HG02970 (cell line): ENCODE measurements around the gene MCC.

Experiments used
- ATAC-seq: cut with Tn5 transposase; IDR thresholded peaks from one replicate; pipeline ENCODE4 v1.9.1; 2021; ENCODE audit warnings: mild to moderate bottlenecking, moderate library complexity, moderate number of reproducible peaks; ENCODE audit not compliant: unreplicated experiment, low FRiP score

Gene MCC

DNA sequence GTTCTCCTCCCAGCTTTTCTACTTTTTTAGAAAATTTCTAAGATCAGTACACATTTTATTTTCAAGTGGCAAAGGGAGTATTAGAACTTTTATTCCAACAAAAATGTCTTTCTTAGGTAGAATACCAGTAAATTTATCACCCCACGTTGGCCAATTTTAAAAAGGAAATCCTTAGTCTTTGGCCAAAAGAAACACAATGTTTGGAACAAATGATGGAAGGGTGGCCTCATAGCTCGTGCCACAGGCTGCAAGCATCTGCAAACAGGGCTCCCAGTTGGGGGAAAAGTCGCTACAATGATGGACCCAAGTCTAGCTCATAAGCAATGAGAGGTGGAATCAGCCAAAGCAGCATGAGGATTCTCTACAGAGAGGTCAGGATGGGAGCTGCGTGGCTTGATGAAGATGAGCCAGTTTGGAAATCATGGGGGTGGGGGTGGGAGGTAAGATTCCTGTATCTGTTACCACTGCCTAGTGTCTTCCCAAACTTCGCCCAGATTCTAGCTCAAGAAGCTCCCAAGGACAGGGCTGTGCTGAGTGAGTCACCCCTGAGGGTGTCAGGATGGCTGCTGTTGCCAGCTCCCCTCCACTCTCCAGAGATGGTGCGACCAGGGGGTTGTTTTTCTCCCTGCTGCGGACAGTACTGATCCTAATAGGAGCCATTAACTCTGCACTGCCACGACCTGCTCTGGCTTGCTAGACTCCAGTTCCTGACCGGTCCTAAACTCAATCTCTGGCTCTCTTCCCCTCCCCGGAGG lies 436.0 kb downstream of the MCC start:
- no peak for ATAC-seq

DNA sequence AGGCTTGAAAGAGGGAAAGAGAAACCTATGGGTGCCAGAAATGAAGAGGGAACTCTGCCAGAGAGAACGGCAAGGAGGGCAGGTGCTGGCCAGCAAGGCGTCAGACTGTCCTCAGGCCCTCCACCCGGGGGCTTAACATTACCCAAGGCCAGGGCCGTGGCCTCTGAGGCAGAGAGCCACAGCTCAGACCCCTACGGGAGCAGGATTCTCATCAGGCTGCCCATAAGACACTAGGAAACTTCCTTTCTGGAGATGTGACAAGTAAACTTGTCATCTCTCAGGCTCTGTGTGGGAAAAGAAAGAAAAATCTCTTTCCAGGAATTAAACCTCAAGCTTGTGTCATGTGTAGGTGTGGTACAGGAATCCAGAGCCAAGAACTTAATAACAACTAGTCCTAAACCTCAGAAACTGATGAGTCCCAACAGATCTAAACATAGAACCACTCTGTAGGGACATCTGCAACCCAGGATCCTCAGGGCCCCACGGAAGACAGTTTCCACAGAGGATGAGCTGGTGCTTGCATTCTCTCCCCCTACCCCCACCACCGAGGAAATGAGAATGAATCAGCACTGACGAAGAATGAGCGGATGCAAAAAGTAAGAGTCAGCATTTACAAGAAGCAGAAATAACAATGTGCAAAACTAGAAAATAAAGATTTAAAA lies 437.4 kb downstream of the MCC start:
- ATAC-seq, result no peak

DNA sequence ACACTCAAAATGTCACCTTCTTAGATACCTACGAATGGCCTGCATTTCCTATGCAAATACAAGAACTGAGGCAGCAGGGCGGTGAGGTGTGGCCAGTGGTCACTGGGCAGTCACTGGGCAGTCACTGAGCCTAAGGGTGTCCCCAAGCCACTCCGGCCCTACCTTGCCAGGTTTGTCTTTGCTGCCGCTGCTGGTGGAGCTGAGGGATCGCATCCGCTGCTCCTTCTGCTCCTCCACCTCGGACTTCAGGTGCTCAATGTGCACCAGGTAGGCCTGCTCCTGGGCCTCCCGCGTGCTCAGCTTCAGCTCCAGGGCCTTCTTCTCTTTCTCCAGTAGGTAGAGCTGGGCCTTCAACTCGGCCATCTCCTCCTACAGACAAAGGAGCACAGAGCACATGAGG lies 439.3 kb downstream of the MCC start:
- ATAC-seq, result no peak

DNA sequence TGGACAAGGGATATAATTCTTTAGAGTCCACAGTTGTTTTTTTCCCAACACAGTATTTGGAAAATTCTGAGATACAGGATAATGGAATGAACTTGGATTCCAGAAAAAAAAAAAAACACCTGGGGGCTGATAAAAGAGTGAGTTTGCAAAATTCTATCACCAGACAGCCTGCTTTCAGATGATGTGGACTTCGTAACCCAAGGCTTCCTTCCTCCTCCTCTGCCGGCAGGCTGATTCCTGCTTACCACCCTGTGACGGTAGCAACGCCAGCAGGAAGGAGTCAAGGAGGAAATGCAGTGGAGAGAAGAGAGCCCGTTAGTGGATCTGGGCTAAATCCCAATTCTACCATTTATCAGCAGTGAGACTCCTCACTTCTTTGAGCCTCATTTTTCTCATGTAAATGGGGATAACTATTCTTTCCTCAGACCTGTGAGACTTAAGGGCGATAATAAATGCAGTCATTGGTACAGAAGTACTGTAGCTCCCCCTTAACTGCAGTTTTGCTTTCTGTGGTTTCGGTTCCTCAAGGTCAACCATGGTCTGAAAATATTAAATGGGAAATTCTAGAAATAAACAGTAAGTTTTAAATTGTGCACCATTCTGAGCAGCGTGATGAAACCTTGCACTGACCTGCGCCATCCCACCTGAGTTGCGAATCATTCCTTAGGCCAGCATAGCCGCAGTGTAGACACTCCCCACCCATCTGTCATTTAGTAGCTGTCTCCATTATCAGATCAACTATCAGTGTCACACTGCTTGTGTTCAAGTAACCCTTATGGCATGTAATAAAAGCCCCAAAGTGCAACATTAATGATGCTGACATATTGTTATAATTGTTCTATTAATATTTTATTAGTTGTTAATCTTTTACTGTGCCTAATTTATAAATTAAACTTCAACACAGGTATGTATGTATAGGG lies 440.3 kb downstream of the MCC start:
- ATAC-seq, result peak; percentile 50

DNA sequence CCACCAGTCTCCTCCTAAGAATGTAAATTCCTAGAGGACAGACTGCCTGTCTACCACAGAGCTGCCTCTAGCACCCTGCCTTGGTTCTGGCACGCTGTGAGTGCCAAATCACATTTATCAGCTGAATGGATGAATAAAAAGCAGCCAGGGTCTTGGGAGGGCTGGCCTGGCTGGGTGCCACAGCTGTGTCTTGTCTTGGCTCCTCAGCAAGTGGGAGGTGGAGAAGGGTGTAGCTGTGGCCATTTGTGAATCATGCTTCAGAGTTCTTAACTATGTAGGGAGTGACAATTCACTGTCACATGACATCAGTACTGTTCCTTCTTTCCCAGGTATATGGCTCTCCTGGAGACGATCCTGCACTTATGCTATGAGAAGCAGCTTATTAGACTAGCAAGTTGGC lies 441.0 kb downstream of the MCC start:
- ATAC-seq, result no peak

DNA sequence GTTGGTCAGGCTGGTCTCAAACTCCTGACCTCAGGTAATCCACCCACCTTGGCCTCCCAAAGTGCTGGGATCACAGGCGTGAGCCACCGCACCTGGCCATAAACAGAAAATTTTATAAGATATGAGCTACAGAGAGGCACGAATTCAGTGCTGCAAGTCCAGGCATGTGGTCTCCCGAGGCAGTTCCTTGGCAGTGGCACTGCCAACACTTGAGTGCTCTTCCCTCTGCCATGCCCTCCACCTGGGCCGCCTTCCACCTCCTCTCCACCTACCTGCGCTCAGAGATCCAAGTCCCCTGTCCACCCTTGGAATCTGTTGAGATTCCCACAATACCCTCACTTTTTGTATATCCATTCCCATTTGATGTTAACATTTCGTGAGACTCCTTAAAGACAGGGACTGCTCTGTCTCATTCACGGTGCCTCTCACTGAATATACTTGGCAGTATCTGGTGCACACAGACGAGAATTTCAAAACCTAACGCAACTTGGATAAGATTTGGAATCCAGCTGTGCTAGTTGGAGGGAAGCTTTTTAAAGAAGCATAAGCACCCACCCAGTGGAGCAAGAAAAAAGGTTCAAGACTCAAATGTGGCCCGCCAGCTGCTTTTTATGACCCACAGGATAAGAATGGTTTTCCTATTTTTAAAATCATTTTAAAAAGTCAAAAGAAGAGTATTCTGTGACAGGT lies 443.3 kb downstream of the MCC start:
- ATAC-seq, result no peak

DNA sequence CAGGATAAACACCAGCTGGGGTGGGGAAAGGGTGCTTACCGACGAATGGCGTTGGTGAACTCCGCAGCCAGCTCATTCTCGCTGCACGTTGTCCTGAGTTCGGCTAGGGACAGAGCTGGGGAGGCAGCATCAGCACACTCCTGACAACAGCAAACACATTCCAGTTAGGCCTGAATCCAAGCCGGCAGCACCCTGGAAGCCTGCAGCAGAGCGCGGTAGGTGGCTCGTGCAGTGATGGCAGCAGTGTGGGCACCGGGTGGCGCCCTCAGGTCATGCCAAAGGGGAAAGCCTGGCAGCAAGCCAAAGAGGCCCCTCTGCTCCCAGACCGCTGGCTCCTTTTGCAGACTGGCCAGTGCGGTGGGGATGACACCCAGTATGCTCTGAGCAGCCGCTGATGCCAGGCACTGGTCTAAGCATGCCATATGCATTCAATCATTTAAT lies 444.7 kb downstream of the MCC start:
- ATAC-seq, result no peak

DNA sequence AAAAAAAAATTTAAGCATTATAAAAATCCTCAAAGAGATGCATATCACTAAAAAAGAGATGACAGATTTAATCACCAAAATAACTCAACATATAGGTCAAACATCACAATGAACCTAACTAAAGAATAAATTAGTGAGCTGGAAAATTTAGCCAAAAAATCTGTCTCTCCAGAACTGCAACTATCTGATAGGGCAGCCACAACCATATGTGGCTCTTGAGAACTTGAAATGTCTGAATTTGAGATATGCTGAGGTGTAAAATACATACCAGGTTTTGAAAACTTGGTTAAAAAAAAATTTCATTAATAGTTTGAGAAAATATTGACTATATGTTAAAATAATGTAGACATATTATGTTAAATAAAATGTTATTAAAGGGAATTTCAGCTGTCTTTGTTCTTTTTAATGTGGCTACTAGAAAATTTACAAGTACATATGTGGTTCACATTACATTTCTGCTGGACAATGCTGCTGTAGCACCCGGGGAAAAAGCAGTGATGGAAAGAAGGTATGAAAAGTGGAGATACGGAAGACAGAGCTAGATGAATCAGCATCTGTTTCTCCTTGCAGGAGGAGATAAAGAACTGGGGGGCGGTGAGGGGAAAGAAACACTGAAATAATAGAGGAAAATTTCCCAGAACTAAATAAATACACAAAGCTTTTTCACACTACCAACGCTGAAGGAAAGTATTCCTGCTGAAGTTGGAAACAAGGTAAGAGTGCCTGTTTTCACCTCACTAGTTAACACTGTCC lies 445.6 kb downstream of the MCC start:
- ATAC-seq, result no peak

DNA sequence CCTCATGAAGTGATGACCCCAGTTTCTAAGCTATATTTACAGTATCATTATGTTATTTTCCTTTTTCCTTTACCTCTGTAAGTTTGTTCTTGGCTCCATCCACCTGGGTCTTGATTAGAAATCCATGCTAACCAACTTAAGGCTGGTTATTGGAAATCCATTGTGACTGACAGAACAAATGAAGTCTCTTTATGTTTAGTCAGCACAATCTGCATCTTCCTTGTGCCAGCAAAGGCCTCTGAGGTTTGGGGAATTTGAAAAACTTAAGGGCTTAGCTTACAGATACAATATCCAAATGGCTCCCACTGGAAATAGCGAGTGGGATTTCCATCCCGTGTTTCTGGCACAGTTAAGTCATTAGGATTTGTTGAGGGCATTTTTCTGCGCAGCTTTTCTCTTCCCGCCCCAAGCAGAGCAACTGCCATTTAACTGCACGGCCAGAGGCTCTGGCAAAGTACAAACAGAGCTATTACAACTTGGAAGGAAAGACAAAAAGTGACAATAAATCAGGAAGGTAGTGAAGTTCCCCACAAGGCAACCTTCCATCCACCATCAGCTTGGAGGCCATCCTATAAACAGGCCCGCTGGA lies 447.5 kb downstream of the MCC start:
- ATAC-seq, result no peak

DNA sequence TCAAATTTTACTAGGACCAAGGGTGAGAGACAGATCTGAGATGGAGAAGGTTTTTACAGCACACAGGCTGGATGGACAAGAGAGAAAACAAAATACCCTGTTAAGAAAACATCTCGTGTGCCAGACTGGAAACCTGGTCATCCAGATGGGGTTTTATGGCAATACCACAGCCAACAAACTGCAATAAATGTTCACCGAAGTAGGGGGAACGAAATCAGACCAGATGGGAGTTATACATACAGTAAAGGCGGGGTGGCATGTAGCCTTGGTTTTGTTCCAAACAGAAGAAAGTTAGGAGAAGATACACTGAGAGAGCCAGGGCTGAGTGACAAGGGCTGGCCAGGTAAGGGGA lies 448.3 kb downstream of the MCC start:
- ATAC-seq, result no peak

DNA sequence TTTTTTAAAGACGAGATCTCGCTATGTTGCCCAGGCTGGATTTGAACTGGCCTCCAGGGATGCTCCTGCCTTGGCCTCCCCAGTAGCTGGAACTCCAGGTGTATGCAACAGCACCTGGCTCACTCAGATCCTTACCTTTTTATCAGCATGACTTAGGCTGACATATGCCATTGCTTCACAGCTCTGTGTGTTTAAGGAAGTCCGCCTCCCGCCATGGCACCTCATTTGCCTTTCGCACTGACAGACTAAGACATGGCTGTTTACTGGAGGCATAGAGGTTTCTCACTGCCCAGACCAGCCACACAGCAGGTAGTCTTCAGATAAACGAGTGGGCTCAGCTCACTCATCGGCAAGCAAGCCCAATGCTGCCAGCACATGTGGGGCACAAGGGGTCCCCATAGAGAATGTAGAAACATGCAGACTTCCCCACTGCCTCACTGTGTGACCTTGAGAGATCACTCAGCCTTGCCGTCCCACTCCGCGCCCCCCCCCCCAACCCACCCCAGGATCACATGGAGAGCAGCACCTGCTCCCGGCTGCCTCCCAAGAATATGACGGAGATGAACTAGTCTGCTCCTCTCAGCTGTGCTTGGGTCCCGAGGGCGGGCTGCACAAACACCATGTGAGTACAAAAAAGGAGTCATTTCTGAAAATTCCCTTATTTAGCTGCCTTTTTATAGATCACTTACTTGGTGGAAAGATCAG lies 448.9 kb downstream of the MCC start:
- no peak for ATAC-seq

DNA sequence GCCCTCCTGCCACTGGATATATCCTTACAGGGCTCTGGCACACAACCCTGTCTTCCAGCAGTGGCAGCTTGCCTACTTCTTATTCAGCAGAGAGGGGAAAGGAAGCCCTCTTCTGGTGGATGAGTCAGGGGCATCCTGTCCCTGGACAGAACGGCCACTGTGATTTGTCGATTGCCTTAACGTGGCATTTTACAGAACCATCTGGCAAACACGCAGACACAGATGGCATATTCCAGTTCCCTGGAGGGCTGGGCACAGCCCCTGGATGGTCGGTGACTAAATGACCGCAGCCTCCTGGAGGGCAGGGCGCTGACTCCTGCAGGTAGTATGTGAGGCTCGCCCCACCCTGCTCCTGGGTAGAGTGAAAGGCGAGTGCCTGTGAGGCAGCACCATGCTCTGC lies 449.5 kb downstream of the MCC start:
- no peak for ATAC-seq

DNA sequence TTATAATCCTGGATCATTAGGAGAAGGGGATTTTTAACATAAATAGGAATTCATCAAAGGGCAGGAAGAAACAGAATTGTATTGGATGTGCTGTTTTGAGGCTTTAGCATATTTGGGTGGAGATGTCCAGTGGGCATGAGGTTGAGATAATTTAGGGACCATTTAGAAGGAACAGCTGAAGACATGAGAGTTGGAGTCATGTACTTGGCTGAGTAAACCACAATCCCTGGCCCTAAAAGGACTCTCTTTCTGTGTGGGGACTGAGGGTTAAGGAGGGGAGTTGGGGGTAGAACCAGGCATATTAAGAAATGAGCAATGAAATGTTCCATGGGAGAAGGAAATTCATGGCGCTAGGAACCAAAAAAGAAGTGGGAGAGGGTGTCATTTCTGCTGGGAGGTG lies 450.1 kb downstream of the MCC start:
- ATAC-seq, result no peak

DNA sequence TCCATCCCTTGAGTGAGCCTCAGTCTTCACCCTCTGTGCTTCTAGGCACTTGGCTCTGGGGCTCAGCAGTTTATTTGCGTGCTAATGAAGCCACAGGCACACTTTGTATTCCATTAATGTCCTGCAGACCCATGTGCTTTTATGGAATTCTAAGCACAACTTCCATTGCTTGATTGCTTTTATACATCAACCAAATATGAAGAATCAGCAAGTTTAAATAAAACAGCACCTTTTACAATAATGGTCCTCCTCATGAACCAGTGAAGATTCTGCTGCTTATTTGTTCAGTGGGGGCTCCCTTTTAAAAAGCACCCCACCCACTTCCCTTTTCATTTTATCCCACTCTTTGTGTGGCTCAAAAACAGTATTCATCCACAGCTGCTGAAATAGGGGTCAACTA lies 451.4 kb downstream of the MCC start:
- ATAC-seq, result no peak

DNA sequence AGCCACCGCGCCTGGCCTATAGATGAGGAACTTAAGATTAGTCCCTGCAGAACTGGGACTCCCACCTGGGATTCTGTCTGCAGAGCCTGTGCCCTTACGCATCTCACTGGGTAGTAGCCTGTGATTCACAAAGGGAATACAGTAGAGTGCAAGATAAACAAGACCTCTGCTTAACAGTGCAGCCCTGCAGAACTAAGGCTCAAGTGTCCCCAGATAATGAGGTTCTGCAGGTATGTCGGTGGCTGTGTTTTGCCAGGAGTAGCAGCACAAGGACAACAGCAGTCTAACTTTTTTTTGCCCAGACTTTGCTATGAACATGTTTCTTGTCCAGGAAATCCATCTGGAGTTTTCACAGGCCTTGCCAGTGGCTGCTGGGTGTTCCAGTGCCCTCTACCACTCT lies 451.9 kb downstream of the MCC start:
- no peak for ATAC-seq

DNA sequence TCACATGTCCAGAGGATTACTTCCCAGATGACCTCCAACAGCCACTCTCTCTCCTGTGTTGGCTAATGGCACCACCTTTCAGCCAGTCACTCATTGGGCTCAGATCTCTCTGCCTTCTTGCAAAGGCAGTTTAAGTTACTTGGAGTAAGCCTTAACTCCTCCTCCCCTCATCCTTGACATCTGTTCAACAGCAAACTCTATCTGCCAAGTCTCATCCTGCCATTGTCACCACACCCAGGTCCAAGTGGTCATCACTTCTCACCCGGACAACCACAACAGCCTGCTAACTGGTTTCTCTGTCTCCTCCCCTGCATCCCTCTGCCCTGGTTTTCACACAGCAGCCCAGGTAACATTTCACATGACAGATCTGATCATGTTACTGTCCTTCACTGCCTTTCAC lies 453.2 kb downstream of the MCC start:
- no peak for ATAC-seq

DNA sequence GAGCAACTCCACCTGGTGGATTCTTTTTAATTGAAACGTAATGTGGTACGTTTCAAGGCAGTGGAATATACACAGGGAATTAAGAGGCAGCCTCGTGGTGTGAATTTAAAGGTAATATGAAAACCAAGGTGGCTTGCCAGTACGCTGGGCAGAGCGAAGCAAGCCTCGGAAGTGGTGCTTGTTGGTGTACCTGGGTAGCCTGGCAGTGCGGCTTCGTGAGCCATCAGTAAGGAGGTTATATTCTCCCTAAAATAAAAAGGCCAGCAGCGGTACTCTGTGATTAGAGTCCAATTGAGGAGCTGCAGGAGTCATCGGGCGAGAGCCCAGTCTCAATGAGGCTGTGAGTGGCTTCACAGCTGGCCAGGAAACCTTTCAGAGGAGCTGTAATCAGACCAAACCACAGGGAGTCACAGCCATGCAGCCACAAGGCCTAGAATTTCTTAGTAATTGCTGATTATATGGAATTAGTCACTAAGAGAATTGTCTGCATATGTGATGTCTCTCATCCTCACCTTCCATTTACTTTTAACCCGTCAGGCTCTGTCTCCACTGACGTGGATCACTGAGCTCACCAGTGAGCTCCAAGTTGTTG lies 454.0 kb downstream of the MCC start:
- no peak for ATAC-seq

DNA sequence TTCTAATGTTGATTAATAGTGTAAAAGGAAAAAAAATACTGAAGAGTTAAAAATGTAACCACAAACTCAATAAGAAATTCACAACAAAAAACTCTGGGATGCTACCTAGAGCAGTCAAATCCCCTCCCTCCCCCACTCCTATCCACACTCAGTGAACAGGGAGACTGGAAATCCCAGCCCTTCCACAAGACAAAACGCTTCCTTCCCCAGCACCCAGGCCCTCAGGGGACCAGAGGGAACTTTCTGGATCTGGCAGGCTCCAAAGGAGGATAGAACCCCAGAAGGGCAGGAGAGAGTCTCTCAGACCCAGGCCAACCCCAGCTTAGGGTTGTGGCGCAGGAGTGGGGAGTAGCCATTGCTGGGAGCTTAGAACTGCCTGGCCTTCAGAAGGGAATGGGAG lies 456.7 kb downstream of the MCC start:
- ATAC-seq, result no peak

DNA sequence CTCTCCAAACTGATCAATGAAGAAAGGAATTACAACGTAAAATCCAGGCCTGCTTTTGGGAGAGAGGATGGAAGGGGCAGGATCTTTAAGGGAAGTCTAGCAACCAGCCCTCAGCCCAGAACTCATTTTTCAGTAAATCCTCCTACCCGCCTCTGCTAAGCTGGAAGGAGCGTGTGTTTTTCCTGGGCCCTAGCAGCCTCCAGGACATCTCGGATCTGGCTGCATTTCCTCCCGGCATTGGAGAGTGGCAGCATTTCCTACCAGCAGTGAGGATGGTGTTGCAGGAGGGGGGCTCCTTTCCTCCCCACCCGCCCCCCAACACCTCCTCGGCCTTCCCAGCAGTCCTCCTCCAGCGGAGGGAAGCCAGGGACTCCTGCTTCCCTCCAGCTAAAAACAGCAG lies 457.1 kb downstream of the MCC start:
- no peak for ATAC-seq
